GM13976 (cell line): ENCODE data around the gene ACAA1.
"Not testable (repeated sequence)": the region's sequence is repeated elsewhere in the genome, so short reads cannot be mapped to it uniquely, and the experiment has no call there.

Experiments
- DNase-seq: peaks from one replicate; pipeline ENCODE4 v3.0.0; 2012; ENCODE audit warnings: low spot score
- in situ Hi-C: fragments of 300-500 bp; cut with MboI; formaldehyde crosslinking; loops from one replicate; pipeline ENCODE4 v1.12.0; 2022; ENCODE audit warnings: low sequenced_read_pairs, mixed read lengths, inconsistent platforms; ENCODE audit not compliant: unreplicated experiment
- TF ChIP-seq, protein P1 (sequence below): IDR thresholded peaks from 2 replicates; pipeline ENCODE4 v1.5.1; 2012; ENCODE audit warnings: borderline replicate concordance, mild to moderate bottlenecking; ENCODE audit not compliant: insufficient read depth; ENCODE audit errors: extremely low read depth, missing control alignments, control extremely low read depth

ACAA1 gene

DNA sequence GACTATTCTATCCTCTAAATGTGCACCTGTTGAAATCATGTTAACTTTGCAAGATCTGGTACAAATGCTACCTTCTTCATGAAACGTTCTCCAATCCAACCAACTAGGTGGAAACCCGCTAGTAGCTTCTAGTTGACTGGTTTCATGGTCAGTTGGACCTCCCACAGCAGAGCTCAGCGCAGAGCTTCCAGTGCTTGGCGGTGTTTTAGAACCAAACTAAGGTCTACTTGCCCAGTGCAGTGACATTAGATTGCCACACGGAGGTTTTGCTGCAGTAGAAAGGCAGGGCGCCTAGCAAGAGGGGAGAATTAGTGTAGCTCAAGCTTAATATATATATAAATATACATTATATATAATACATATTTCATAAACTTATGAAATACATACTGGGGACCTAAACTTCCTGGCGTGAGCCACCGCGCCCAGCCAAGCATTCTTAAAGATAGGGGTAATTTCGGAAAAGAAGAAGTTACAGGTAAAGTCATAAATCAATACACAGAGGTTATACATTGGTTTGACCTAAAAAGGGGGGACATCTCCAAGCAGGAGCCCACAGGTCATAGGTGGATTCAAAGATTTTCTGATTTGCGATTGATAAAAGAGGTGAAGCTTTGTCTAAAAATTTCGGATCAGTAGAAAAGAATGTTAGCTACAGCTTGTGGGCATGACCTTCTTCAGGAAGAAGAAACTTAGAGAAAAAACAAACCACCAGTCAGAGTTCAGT is 26.4 kb upstream of the ACAA1 start:
- no peak for DNase-seq
- in situ Hi-C loops, result no loop called here
- TF ChIP-seq, protein P1, sequence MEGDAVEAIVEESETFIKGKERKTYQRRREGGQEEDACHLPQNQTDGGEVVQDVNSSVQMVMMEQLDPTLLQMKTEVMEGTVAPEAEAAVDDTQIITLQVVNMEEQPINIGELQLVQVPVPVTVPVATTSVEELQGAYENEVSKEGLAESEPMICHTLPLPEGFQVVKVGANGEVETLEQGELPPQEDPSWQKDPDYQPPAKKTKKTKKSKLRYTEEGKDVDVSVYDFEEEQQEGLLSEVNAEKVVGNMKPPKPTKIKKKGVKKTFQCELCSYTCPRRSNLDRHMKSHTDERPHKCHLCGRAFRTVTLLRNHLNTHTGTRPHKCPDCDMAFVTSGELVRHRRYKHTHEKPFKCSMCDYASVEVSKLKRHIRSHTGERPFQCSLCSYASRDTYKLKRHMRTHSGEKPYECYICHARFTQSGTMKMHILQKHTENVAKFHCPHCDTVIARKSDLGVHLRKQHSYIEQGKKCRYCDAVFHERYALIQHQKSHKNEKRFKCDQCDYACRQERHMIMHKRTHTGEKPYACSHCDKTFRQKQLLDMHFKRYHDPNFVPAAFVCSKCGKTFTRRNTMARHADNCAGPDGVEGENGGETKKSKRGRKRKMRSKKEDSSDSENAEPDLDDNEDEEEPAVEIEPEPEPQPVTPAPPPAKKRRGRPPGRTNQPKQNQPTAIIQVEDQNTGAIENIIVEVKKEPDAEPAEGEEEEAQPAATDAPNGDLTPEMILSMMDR, result no peak

DNA sequence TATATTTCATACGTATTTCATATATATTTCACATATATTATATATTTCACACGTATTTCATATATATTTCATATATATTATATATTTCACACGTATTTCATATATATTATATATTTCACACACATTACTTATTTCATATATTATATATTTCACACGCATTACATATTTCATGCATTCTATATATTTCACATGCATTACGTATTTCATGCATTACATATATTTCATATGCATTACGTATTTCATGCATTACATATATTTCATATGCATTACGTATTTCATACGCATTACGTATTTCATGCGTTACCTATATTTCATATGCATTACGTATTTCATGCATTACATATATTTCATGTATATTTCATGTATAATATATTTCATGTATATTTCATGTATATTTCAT is 23.8 kb upstream of the ACAA1 start:
- in situ Hi-C loops, result not testable (repeated sequence)

DNA sequence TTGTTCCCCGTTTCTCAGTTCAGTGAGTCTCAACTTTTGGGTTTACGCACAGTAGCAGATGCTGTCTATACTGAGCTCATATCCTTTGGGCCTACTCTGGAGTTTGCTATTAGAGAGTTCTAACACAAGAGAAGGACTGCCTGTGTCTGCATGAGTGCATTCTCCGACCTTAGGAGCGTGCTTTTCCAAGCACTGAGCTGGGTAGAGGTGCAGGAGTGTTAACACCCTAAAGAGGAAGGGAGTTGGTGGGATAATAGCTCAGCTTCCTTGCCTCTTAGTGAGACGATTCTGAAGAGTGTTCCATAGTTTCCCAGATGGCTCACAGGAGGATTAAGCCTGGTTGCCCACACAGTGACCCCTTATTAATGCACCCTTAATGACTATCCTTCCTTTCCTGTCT is 21.5 kb upstream of the ACAA1 start:
- DNase-seq, result no peak
- TF ChIP-seq, protein P1, result no peak
- in situ Hi-C loops, result no loop called here

More for the DNA sequence above, 23.8 kb upstream of the ACAA1 start:
- DNase-seq, result not testable (repeated sequence)

DNA sequence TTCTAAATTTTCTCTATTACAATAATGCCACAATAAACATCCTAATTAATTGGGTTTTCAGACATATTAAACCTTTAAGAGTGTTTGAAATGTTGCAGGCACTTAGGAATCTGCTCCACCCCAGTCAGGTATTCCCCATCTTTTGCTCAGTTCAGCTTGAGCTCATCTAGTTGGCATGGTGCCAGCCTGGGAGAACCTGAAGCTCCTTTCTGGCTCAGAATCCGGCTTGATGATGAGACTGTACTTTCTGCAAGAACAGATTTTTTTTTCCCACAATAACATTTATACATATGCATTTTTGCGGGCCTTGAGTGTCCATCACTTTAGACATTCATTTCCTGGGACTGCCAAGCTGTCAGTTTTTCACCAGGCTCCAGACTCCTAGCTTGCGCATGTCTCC is 20.7 kb upstream of the ACAA1 start:
- in situ Hi-C loops, result no loop called here
- no peak for DNase-seq
- TF ChIP-seq, protein P1, result no peak

- DNase-seq, result no peak
- in situ Hi-C loops, result no loop called here
- TF ChIP-seq, protein P1, result no peak
Measured at GRCh38 chr3:38157117-38157516, 20.2 kb upstream of the ACAA1 start.

DNA sequence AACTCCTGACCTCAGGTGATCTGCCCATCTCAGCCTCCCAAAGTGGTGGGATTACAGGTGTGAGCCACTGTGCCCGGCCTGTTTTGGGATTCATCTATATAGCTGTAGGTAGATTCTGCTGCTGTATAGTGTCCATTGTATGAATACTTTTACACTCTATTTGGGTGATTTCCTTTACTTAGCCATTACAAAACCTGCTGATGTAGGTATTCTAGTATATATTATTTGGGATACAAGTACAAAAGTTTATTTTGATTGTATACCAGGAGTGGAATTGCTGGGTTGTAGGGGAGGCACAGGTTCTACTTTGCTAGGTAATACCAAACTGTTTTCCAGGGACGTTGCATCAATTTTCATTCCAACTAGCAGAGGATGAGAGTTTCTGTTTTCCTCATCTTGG is 18.9 kb upstream of the ACAA1 start:
- TF ChIP-seq, protein P1, result no peak
- no peak for DNase-seq
- in situ Hi-C loops, result no loop called here

DNA sequence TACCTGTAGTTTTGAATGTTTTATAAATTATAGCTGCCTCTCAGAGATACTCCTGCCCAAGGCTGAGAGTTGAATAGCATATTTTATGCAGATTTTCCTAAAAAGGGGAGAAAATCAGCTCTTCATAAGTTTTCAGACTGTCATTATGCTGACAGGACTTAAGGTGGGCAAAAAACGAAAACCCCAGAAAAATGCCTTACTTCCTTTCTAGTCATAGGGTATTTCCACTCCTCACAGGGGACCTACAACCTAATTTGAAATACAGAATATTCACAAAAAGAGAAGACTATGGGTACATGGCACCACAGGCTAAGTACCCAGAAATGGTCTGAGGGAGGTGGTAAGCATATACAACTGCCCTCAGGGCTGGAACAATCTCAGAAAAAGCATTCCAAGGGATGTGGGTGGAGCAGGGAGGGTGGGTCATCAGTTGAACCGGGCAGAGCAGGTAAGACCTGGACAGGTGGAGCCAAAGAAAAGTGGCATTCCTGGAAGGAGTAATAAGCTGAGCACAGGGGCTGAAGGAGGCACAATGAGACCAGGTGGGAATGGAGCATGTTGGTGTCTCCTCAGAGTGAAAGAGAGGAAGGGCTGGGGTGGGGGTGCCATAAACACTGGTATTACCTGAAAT is 17.8 kb upstream of the ACAA1 start:
- in situ Hi-C loops, result no loop called here
- no peak for DNase-seq
- TF ChIP-seq, protein P1, result no peak
